ENCODE measurements around the gene OR5B3. TPM values are rescaled to one million over a fixed set of nuclear protein-coding genes. Genes with fewer than 3 reads are reported as not detected.
"Not testable (repeated sequence)": the region's sequence is repeated elsewhere in the genome, so short reads cannot be mapped to it uniquely, and the experiment has no call there.

OR5B3 gene
- total RNA-seq, result not detected

- Mint-ChIP-seq H3K4me3 (no peak within 1 kb of the TSS), H3K27ac (no peak within 1 kb of the TSS), H3K4me1 (ENCODE audit: low read depth) (no peaks in the 10 kb centered on the region), H3K27me3 (ENCODE audit: low read depth) (no peaks in the 10 kb centered on the region), H3K36me3 (ENCODE audit: low read depth) (no peaks in the 10 kb centered on the region), H3K9me3 (ENCODE audit: insufficient read depth) (peaks cover 7% of the 10 kb centered on the region)
- no peak for ATAC-seq
- ChIA-PET CTCF (no interaction called here), POLR2A (no interaction called here)
- no peak for DNase-seq
Measured at GRCh38 chr11:58406774-58407173, at the start of gene OR5B3. Gene OR5B3 (minus strand): TSS chr11:58406874. CDS start chr11:58403409, 3,465 bp downstream.

DNA sequence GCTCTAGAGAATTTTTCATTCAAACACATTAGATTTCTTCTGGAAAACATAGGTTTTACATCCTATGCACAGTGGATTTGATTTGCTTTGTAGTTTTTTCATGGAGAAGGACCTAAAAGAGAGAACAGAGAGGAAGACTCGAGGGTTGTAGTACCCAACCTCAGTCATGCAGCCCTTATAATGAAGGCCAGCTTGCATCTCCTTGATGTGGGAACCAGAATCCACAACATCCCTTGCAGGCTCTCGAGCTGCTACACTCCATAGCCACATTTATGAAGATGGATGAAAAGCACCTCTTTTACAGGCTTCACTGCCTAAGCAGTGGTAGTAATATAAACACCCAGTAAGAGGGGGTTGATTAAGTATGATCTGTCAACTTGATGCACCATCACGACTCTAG lies 44.9 kb upstream of the OR5B3 start:
- no peaks in the 10 kb centered on the region for H3K9me3 Mint-ChIP-seq (ENCODE audit: insufficient read depth)
- no peak overlapping the region for H3K27ac Mint-ChIP-seq
- no peak overlapping the region for H3K4me3 Mint-ChIP-seq
- CTCF ChIA-PET, result no interaction called here
- H3K36me3 Mint-ChIP-seq (ENCODE audit: low read depth), result no peaks in the 10 kb centered on the region
- DNase-seq, result peak; percentile 27
- POLR2A ChIA-PET, result no interaction called here
- no peak for ATAC-seq
- peaks cover 9% of the 10 kb centered on the region for H3K4me1 Mint-ChIP-seq (ENCODE audit: low read depth)
- H3K27me3 Mint-ChIP-seq (ENCODE audit: low read depth), result peaks cover 8% of the 10 kb centered on the region

- DNase-seq (no peak), ATAC-seq (no peak)
- CTCF ChIA-PET, result no interaction called here
- H3K4me1 Mint-ChIP-seq (ENCODE audit: low read depth), result peaks cover 4% of the 10 kb centered on the region
- POLR2A ChIA-PET, result no interaction called here
- H3K36me3 Mint-ChIP-seq (ENCODE audit: low read depth), result no peaks in the 10 kb centered on the region
- peaks cover 8% of the 10 kb centered on the region for H3K27me3 Mint-ChIP-seq (ENCODE audit: low read depth)
- no peak overlapping the region for H3K4me3 Mint-ChIP-seq
- no peak overlapping the region for H3K27ac Mint-ChIP-seq
- no peaks in the 10 kb centered on the region for H3K9me3 Mint-ChIP-seq (ENCODE audit: insufficient read depth)
Measured at GRCh38 chr11:58446294-58446693, 39.6 kb upstream of the OR5B3 start.

DNA sequence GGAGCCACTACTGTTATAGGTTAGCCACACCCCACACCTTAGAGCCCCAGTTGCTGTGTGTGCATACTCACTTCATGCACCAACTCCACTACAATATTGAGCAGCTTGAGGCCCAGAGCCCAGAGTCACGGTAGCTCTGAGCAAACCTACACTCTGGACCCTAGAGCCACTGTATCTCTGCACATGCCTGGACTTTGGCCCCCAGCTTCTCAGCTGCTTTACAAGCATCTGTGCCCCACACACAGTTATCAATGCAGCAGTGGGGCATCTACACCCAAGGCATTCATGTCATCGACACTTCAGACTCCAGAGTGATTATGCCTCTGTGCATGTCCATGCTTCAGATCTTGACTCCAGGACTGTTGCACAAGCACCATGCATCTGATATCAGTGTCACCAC lies 37.6 kb upstream of the OR5B3 start:
- ChIA-PET POLR2A (no interaction called here), CTCF (no interaction called here)
- no peaks in the 10 kb centered on the region for H3K9me3 Mint-ChIP-seq (ENCODE audit: insufficient read depth)
- DNase-seq (no peak), ATAC-seq (no peak)
- H3K27me3 Mint-ChIP-seq (ENCODE audit: low read depth), result peaks cover 8% of the 10 kb centered on the region
- H3K27ac Mint-ChIP-seq, result no peak overlapping the region
- no peaks in the 10 kb centered on the region for H3K4me1 Mint-ChIP-seq (ENCODE audit: low read depth)
- no peaks in the 10 kb centered on the region for H3K36me3 Mint-ChIP-seq (ENCODE audit: low read depth)
- H3K4me3 Mint-ChIP-seq, result no peak overlapping the region

GRCh38 chr11:58442136-58442535 lies 35.5 kb upstream of the OR5B3 start, which contains the start of gene OR5B12:
Gene OR5B12 (minus strand): TSS chr11:58442236. CDS start chr11:58440151, 2,085 bp downstream.
- no peaks in the 10 kb centered on the region for H3K4me1 Mint-ChIP-seq (ENCODE audit: low read depth)
- H3K27me3 Mint-ChIP-seq (ENCODE audit: low read depth), result peaks cover 3% of the 10 kb centered on the region
- no peak for ATAC-seq
- no peaks in the 10 kb centered on the region for H3K9me3 Mint-ChIP-seq (ENCODE audit: insufficient read depth)
- no peak within 1 kb of the TSS for H3K27ac Mint-ChIP-seq
- H3K4me3 Mint-ChIP-seq, result no peak within 1 kb of the TSS
- no peaks in the 10 kb centered on the region for H3K36me3 Mint-ChIP-seq (ENCODE audit: low read depth)
- ChIA-PET CTCF (no interaction called here), POLR2A (no interaction called here)
- DNase-seq, result no peak

- CTCF ChIA-PET, result no interaction called here
Measured at GRCh38 chr11:58438486-58438885, 31.8 kb upstream of the OR5B3 start.

GRCh38 chr11:58434217-58434616 lies 27.5 kb upstream of the OR5B3 start:
- ChIA-PET POLR2A (no interaction called here), CTCF (no interaction called here)
- H3K27me3 Mint-ChIP-seq (ENCODE audit: low read depth), result peaks cover under 1% of the 10 kb centered on the region
- no peaks in the 10 kb centered on the region for H3K36me3 Mint-ChIP-seq (ENCODE audit: low read depth)
- no peaks in the 10 kb centered on the region for H3K9me3 Mint-ChIP-seq (ENCODE audit: insufficient read depth)
- H3K4me1 Mint-ChIP-seq (ENCODE audit: low read depth), result no peaks in the 10 kb centered on the region
- H3K27ac Mint-ChIP-seq, result no peak overlapping the region
- H3K4me3 Mint-ChIP-seq, result no peak overlapping the region
- DNase-seq (no peak), ATAC-seq (no peak)

More at GRCh38 chr11:58438486-58438885, 31.8 kb upstream of the OR5B3 start:
- POLR2A ChIA-PET, result interaction anchor here (0.6 kb wide), 1 partner anchor 326 kb away, joined by 3 read pairs; no protein-coding TSS in a partner anchor
- no peak overlapping the region for H3K4me3 Mint-ChIP-seq
- H3K4me1 Mint-ChIP-seq (ENCODE audit: low read depth), result no peaks in the 10 kb centered on the region
- no peaks in the 10 kb centered on the region for H3K27me3 Mint-ChIP-seq (ENCODE audit: low read depth)
- H3K36me3 Mint-ChIP-seq (ENCODE audit: low read depth), result no peaks in the 10 kb centered on the region
- DNase-seq (no peak), ATAC-seq (no peak)
- no peak overlapping the region for H3K27ac Mint-ChIP-seq
- no peaks in the 10 kb centered on the region for H3K9me3 Mint-ChIP-seq (ENCODE audit: insufficient read depth)

DNA sequence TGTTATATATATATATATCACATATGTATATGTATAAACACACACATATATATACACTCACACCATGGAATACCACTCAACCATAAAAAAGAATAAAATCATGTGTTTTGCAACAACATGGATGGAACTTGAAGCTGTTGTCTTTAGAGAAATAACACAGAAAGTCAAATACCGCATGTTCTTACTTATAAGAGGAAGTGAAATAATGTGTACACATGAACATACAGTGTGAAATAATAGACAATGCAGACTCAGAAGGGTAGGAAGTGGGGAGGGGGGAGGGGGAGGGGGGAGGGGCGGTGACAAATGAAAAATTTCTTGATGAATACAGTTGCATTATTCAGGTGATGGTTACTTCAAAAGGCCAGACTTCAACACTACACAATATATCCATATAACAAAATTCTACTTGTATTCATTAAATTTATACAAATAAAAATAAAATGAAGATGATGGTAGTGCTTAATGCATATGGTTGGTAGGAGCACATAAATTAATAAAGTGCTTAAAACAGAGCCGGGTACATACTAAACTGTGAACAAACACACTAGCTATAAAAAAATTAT lies 27.0 kb upstream of the OR5B3 start:
- no peaks in the 10 kb centered on the region for H3K9me3 Mint-ChIP-seq (ENCODE audit: insufficient read depth)
- H3K4me1 Mint-ChIP-seq (ENCODE audit: low read depth), result no peaks in the 10 kb centered on the region
- POLR2A ChIA-PET, result no interaction called here
- CTCF ChIA-PET, result no interaction called here
- peaks cover 4% of the 10 kb centered on the region for H3K27me3 Mint-ChIP-seq (ENCODE audit: low read depth)
- no peak for ATAC-seq
- H3K27ac Mint-ChIP-seq, result no peak overlapping the region
- no peak for DNase-seq
- no peak overlapping the region for H3K4me3 Mint-ChIP-seq
- no peaks in the 10 kb centered on the region for H3K36me3 Mint-ChIP-seq (ENCODE audit: low read depth)

DNA sequence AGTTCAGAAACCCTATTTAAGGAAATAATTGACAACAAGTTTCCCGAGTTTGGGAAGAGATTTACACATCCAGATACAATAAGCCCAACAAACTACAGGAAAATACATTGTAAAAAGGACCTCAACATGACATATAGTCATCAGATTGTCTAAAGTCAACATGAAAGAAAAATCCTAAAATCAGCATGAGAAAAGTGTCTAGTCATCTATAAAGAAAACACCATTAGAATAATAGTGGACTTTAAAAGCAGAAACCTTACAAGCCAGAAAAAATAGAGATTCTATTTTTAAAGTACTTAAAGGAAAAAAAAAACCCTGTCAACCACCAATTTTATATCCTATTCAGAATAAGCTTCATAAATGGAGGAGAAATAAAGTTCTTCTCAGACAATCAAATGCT lies 22.6 kb upstream of the OR5B3 start:
- ATAC-seq (no peak), DNase-seq (no peak)
- Mint-ChIP-seq H3K4me1 (ENCODE audit: low read depth) (no peaks in the 10 kb centered on the region), H3K27me3 (ENCODE audit: low read depth) (peaks cover 4% of the 10 kb centered on the region), H3K9me3 (ENCODE audit: insufficient read depth) (no peaks in the 10 kb centered on the region), H3K4me3 (no peak overlapping the region), H3K27ac (no peak overlapping the region), H3K36me3 (ENCODE audit: low read depth) (no peaks in the 10 kb centered on the region)
- POLR2A ChIA-PET, result no interaction called here
- CTCF ChIA-PET, result no interaction called here

GRCh38 chr11:58428021-58428420 lies 21.3 kb upstream of the OR5B3 start, which contains the start of gene OR5B2:
Gene OR5B2 (minus strand): TSS chr11:58428121. CDS start chr11:58423261, 4,860 bp downstream.
- H3K36me3 Mint-ChIP-seq (ENCODE audit: low read depth), result no peaks in the 10 kb centered on the region
- no peaks in the 10 kb centered on the region for H3K4me1 Mint-ChIP-seq (ENCODE audit: low read depth)
- DNase-seq (no peak), ATAC-seq (no peak)
- H3K9me3 Mint-ChIP-seq (ENCODE audit: insufficient read depth), result no peaks in the 10 kb centered on the region
- H3K27me3 Mint-ChIP-seq (ENCODE audit: low read depth), result peaks cover 4% of the 10 kb centered on the region
- ChIA-PET CTCF (no interaction called here), POLR2A (no interaction called here)
- H3K27ac Mint-ChIP-seq, result no peak within 1 kb of the TSS
- no peak within 1 kb of the TSS for H3K4me3 Mint-ChIP-seq

DNA sequence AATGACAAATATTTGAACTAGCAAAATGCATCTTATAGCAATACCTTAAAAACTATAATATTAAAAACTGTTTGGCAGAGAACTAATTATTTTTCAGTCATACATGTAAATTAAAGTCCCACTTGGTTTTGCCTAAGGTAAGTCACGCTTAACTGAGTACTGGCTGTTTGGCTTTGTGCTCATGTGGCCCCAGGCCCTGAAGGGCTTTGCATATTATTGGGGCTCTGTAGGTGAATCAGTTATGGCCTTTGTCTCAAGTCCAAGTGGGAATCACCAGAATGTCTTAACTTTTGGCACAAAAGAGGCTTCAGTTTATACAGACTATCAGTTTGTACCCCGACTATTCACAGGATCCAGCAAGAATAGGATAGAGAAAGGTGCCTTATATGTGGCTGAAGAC lies 7.1 kb downstream of the OR5B3 start:
- H3K27ac Mint-ChIP-seq; ATAC-seq; H3K9me3 Mint-ChIP-seq (ENCODE audit: insufficient read depth); DNase-seq; H3K27me3 Mint-ChIP-seq (ENCODE audit: low read depth); CTCF ChIA-PET; H3K4me1 Mint-ChIP-seq (ENCODE audit: low read depth); H3K4me3 Mint-ChIP-seq; POLR2A ChIA-PET; H3K36me3 Mint-ChIP-seq (ENCODE audit: low read depth): not testable (repeated sequence)

DNA sequence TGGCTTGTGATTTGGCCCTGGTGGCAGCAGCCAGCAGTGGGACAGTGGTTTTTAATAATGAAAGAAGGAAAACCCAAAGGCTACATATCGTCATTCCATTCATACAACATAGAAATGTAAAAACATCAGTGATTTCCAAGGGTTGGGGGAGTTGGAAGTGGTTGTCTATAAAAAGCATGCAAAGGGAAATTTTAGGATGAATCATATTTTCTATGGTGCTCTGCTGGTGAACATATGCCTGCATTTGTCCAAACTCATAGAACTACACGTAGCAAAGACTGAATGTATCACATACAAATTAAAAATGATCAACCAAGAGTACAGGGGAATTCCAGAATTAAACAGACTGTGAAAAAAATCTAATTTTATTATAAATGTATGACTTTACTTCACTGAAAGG lies 11.1 kb downstream of the OR5B3 start:
- no peak overlapping the region for H3K27ac Mint-ChIP-seq
- H3K27me3 Mint-ChIP-seq (ENCODE audit: low read depth), result no peaks in the 10 kb centered on the region
- DNase-seq (no peak), ATAC-seq (no peak)
- CTCF ChIA-PET, result no interaction called here
- POLR2A ChIA-PET, result no interaction called here
- no peaks in the 10 kb centered on the region for H3K4me1 Mint-ChIP-seq (ENCODE audit: low read depth)
- H3K9me3 Mint-ChIP-seq (ENCODE audit: insufficient read depth), result peaks cover 5% of the 10 kb centered on the region
- H3K36me3 Mint-ChIP-seq (ENCODE audit: low read depth), result no peaks in the 10 kb centered on the region
- no peak overlapping the region for H3K4me3 Mint-ChIP-seq

- H3K4me3 Mint-ChIP-seq, result no peak overlapping the region
Measured at GRCh38 chr11:58394195-58394594, 12.5 kb downstream of the OR5B3 start.

More at GRCh38 chr11:58394195-58394594, 12.5 kb downstream of the OR5B3 start:
- Mint-ChIP-seq H3K9me3 (ENCODE audit: insufficient read depth) (peaks cover 5% of the 10 kb centered on the region), H3K27ac (no peak overlapping the region), H3K4me1 (ENCODE audit: low read depth) (no peaks in the 10 kb centered on the region), H3K27me3 (ENCODE audit: low read depth) (no peaks in the 10 kb centered on the region), H3K36me3 (ENCODE audit: low read depth) (no peaks in the 10 kb centered on the region)
- DNase-seq (no peak), ATAC-seq (no peak)
- CTCF ChIA-PET, result no interaction called here
- POLR2A ChIA-PET, result no interaction called here

All from activated CD8-positive, alpha-beta T cell treated with anti-CD3 and anti-CD28 coated beads, Interleukin-2, amount 10 ng/mL, durations not matched to agents 7 days and 5 days (primary cell).